H1 (cell line): ENCODE results near the gene SLC9A4. TPM values are rescaled to one million over a fixed set of nuclear protein-coding genes. Genes with fewer than 3 reads are reported as not detected.

Experiments used
- CTCF ChIA-PET: fragments of 300-600 bp; sonication (Branson Sonifier 250); formaldehyde crosslinking; loops from one replicate; lab custom pipeline; 2021; ENCODE audit not compliant: partially characterized antibody; lab: Charles Lee
- POLR2A ChIA-PET: fragments of 300-600 bp; sonication (Branson Sonifier 250); formaldehyde crosslinking; loops from one replicate; lab custom pipeline; 2021; ENCODE audit warnings: inconsistent platforms; ENCODE audit not compliant: partially characterized antibody; lab: Charles Lee
- DNase-seq, 2 experiments: peaks; one replicate each; pipeline versions ENCODE4 v3.0.0 to v3.0.0-alpha.2; 2010 to 2022; ENCODE audit warnings: low spot score in 2 of 2, low read depth in 1 of 2, mixed read lengths in 1 of 2
- FAIRE-seq: peaks from 2 replicates; lab custom pipeline; 2011; peaks lifted over from hg19 to GRCh38; lab: Jason Lieb, UNC
- H2AFZ ChIP-seq: 2 replicates; pipeline ENCODE4 v1.8.1; 2012; ENCODE audit warnings: low read length, inconsistent platforms
- H2AK5ac ChIP-seq: 2 replicates; pipeline ENCODE4 v1.6.1; 2013; ENCODE audit warnings: low read depth, low read length
- H2BK120ac ChIP-seq: replicated peaks from 2 replicates; pipeline ENCODE3; 2013; ENCODE audit warnings: low read depth, low read length, inconsistent platforms
- H2BK12ac ChIP-seq: 2 replicates; pipeline ENCODE4 v1.6.1; 2013; ENCODE audit warnings: low read depth, low read length
- H2BK15ac ChIP-seq: 2 replicates; pipeline ENCODE4 v1.6.1; 2013; ENCODE audit warnings: low read length
- H2BK20ac ChIP-seq: 2 replicates; pipeline ENCODE4 v1.6.1; 2013; ENCODE audit warnings: low read length
- H2BK5ac ChIP-seq: 2 replicates; pipeline ENCODE4 v1.6.1; 2013; ENCODE audit warnings: low read depth, low read length
- H3K14ac ChIP-seq: 2 replicates; pipeline ENCODE4 v1.6.1; 2013; ENCODE audit warnings: inconsistent platforms; ENCODE audit not compliant: insufficient read length
- H3K18ac ChIP-seq: 2 replicates; pipeline ENCODE4 v1.6.1; 2013; ENCODE audit warnings: low read length; ENCODE audit errors: extremely low read depth
- H3K23ac ChIP-seq: 2 replicates; pipeline ENCODE4 v1.6.1; 2013; ENCODE audit warnings: inconsistent platforms; ENCODE audit not compliant: insufficient read length
- H3K23me2 ChIP-seq: 2 replicates; pipeline ENCODE4 v1.6.1; 2013; ENCODE audit warnings: low read depth, low read length
- H3K27ac ChIP-seq: 2 replicates; pipeline ENCODE4 v1.6.1; 2011; ENCODE audit warnings: low read depth, low read length, inconsistent platforms
- H3K27me3 ChIP-seq, 4 experiments: replicated peaks in 1 of 4; 1 replicate in 1 of 4; 2 replicates in 3 of 4; pipeline versions ENCODE4 v1.6.1 to v1.8.1; 2011 to 2013; ENCODE audit warnings: low read length in 3 of 4, mild to moderate bottlenecking in 3 of 4, inconsistent platforms in 2 of 4, mixed read lengths in 2 of 4, moderate library complexity in 1 of 4; ENCODE audit not compliant: control insufficient read depth in 3 of 4, insufficient read depth in 3 of 4; ENCODE audit errors: extremely low read depth in 1 of 4
- H3K36me3 ChIP-seq, 4 experiments: 2 replicates each; pipeline versions ENCODE4 v1.6.1 to v1.8.1; 2011 to 2013; ENCODE audit warnings: mild to moderate bottlenecking in 4 of 4, low read length in 3 of 4, moderate library complexity in 2 of 4, control low read depth in 1 of 4, inconsistent platforms in 1 of 4; ENCODE audit not compliant: insufficient read depth in 4 of 4, control insufficient read depth in 2 of 4
- H3K4ac ChIP-seq: replicated peaks from 2 replicates; pipeline ENCODE3; 2013; ENCODE audit warnings: low read length, low read depth, mixed read lengths, inconsistent platforms; ENCODE audit not compliant: insufficient read length
- H3K4me1 ChIP-seq, 4 experiments: replicated peaks in 1 of 4; 1 replicate in 1 of 4; 2 replicates in 3 of 4; pipeline versions ENCODE4 v1.6.1 to v1.8.1; 2011 to 2013; ENCODE audit warnings: low read length in 3 of 4, inconsistent platforms in 2 of 4, mixed read lengths in 1 of 4; ENCODE audit not compliant: insufficient read depth in 4 of 4, control insufficient read depth in 3 of 4
- H3K4me2 ChIP-seq, 2 experiments: 2 replicates each; pipeline versions ENCODE4 v1.6.1 to v1.8.1; 2011 to 2013; ENCODE audit warnings: low read depth in 2 of 2, low read length in 2 of 2, control low read depth in 1 of 2, inconsistent platforms in 1 of 2, mild to moderate bottlenecking in 1 of 2; ENCODE audit not compliant: insufficient read depth in 1 of 2
- H3K4me3 ChIP-seq, 4 experiments: fragments of 200-600, 300-600 bp in 1 of 4; sonication (generic), shearing (Covaris generic), sonication (Bioruptor Twin) in 1 of 4; 2 replicates each; pipeline versions ENCODE4 v1.5.1 to v1.8.1; 2011 to 2016; ENCODE audit warnings: low read length in 4 of 4, low read depth in 3 of 4, control low read depth in 2 of 4, inconsistent platforms in 2 of 4, mild to moderate bottlenecking in 2 of 4, mixed read lengths in 1 of 4, moderate library complexity in 1 of 4; ENCODE audit not compliant: insufficient read depth in 2 of 4; ENCODE audit errors: extremely low read depth in 1 of 4
- H3K56ac ChIP-seq: replicated peaks from 2 replicates; pipeline ENCODE3; 2013; ENCODE audit warnings: low read depth, mild to moderate bottlenecking, mixed read lengths, low read length, inconsistent platforms; ENCODE audit not compliant: insufficient read length
- H3K79me1 ChIP-seq: 2 replicates; pipeline ENCODE4 v1.6.1; 2013; ENCODE audit warnings: low read depth, low read length, control low read depth
- H3K79me2 ChIP-seq, 2 experiments: 2 replicates each; pipeline versions ENCODE4 v1.6.1 to v1.8.1; 2012 to 2013; ENCODE audit warnings: low read length in 2 of 2, mild to moderate bottlenecking in 2 of 2, inconsistent platforms in 1 of 2; ENCODE audit not compliant: insufficient read depth in 2 of 2, control insufficient read depth in 1 of 2
- H3K9ac ChIP-seq, 4 experiments: replicated peaks in 1 of 4; 1 replicate in 1 of 4; 2 replicates in 3 of 4; pipeline versions ENCODE4 v1.6.1 to v1.8.1; 2011 to 2013; ENCODE audit warnings: low read depth in 3 of 4, low read length in 3 of 4, control low read depth in 2 of 4, mild to moderate bottlenecking in 2 of 4, moderate library complexity in 2 of 4, inconsistent platforms in 1 of 4; ENCODE audit errors: extremely low read depth in 1 of 4
- H3K9me3 ChIP-seq, 2 experiments: 2 replicates each; pipeline versions ENCODE4 v1.6.1 to v1.8.1; 2012 to 2013; ENCODE audit warnings: mild to moderate bottlenecking in 2 of 2, moderate library complexity in 2 of 2, control low read depth in 1 of 2, inconsistent platforms in 1 of 2, low read depth in 1 of 2, low read length in 1 of 2, mixed read lengths in 1 of 2; ENCODE audit not compliant: insufficient read depth in 2 of 2
- H4K20me1 ChIP-seq, 2 experiments: replicated peaks in 1 of 2; 2 replicates each; pipeline versions ENCODE3 to v1.8.1; 2011 to 2013; ENCODE audit warnings: inconsistent platforms in 2 of 2, low read length in 2 of 2, mild to moderate bottlenecking in 1 of 2; ENCODE audit not compliant: insufficient read depth in 2 of 2, control insufficient read depth in 1 of 2
- H4K5ac ChIP-seq: 2 replicates; pipeline ENCODE4 v1.6.1; 2013; ENCODE audit warnings: low read length, low read depth, mixed read lengths, inconsistent platforms; ENCODE audit not compliant: insufficient read length
- H4K8ac ChIP-seq: 2 replicates; pipeline ENCODE4 v1.8.0; 2013; ENCODE audit warnings: mild to moderate bottlenecking, moderate library complexity, low read length, inconsistent platforms; ENCODE audit not compliant: insufficient read depth; ENCODE audit errors: extremely low read depth
- H4K91ac ChIP-seq: replicated peaks from 2 replicates; pipeline ENCODE3; 2013; ENCODE audit warnings: low read length, mixed read lengths, inconsistent platforms; ENCODE audit not compliant: insufficient read length
- ASH2L ChIP-seq: fragments of 200-600, 300-600 bp; sonication (generic); IDR thresholded peaks from one replicate; pipeline ENCODE4 v1.7.1; 2017; ENCODE audit warnings: low read length
- CTCF ChIP-seq, 3 experiments: IDR thresholded peaks; 1 replicate in 2 of 3; 2 replicates in 1 of 3; pipeline versions ENCODE4 v1.5.1 to v1.6.1; 2011; ENCODE audit warnings: low read length in 3 of 3, mild to moderate bottlenecking in 3 of 3, inconsistent platforms in 2 of 3, low read depth in 1 of 3, moderate library complexity in 1 of 3; ENCODE audit not compliant: insufficient read depth in 1 of 3; ENCODE audit errors: control extremely low read depth in 1 of 3
- PHF8 ChIP-seq: fragments of 200-600 bp; sonication (generic); conservative IDR thresholded peaks from 2 replicates; pipeline ENCODE4 v1.7.1; 2012; ENCODE audit warnings: low read depth, mild to moderate bottlenecking, inconsistent platforms, low read length, moderate library complexity
- RAD21 ChIP-seq, 2 experiments: IDR thresholded peaks in 1 of 2; conservative IDR thresholded peaks in 1 of 2; 2 replicates each; pipeline ENCODE4 v1.6.1; 2011; ENCODE audit warnings: low read depth in 2 of 2, low read length in 2 of 2, improper control_type of control experiment in 1 of 2, inconsistent platforms in 1 of 2, mild to moderate bottlenecking in 1 of 2, moderate library complexity in 1 of 2
- RNF2 ChIP-seq: fragments of 200-900, 300-1000 bp; sonication (generic); IDR thresholded peaks from 2 replicates; pipeline ENCODE4 v1.7.1; 2016; ENCODE audit warnings: borderline replicate concordance, low read depth, mild to moderate bottlenecking, antibody characterized with exemption, low read length; ENCODE audit not compliant: poor library complexity, severe bottlenecking; ENCODE audit errors: missing control alignments
- WGBS, 2 experiments: shearing (Covaris generic) in 1 of 2; methylation state at CpG; one replicate each; pipeline versions ENCODE4 v1.1.6 to v1.1.7; 2013 to 2015; ENCODE audit warnings: low lambda C conversion rate in 2 of 2, mixed read lengths in 2 of 2, inconsistent platforms in 1 of 2, low coverage in 1 of 2, missing lambda C conversion rate in 1 of 2; ENCODE audit not compliant: insufficient replicate concordance in 2 of 2, insufficient coverage in 1 of 2, insufficient read length in 1 of 2; ENCODE audit errors: extremely low coverage in 1 of 2, missing lambda C conversion rate in 1 of 2; 5-methylcytosine and 5-hydroxymethylcytosine counted together
- polyA plus RNA-seq, 7 experiments: library from polyadenylated mRNA; depleted of rRNA in 3 of 7; stranded (reverse) in 5 of 7; unstranded in 2 of 7; fragments of >200 nt in 5 of 7; fragments of 200-250 nt in 2 of 7; gene quantifications; 1 replicate in 5 of 7; 2 replicates in 1 of 7; 4 replicates in 1 of 7; pipeline versions ENCODE4 v1.2.1 to v1.2.3, GENCODE V29; 2011 to 2013; ENCODE audit warnings: missing spikeins in 2 of 7, mixed read lengths in 2 of 7
- total RNA-seq: library from RNA; stranded (reverse); fragmentation: NEBNext Ultra II Directional; extraction: Animal tissue kit (Norgen Biotek cat#: 25700); gene quantifications from 2 replicates; pipeline ENCODE4 v1.2.1, GENCODE V29; 2021

SLC9A4 gene
- total and polyA plus RNA-seq, 2 of the 8 experiments (the other 6 are each of a cell fraction or from before 2014, with no cell fraction given) = not detected

- no peaks in the 10 kb centered on the region for H3K27me3 ChIP-seq
- H3K4me3 ChIP-seq = no peak overlapping the region
- no peak overlapping the region for H2BK15ac ChIP-seq
- H4K5ac ChIP-seq = no peak overlapping the region
- H4K20me1 ChIP-seq = no peaks in the 10 kb centered on the region
- no peak overlapping the region for H3K23ac ChIP-seq
- H3K4ac ChIP-seq = no peak overlapping the region
- no peak overlapping the region for H2BK12ac ChIP-seq
- no peaks in the 10 kb centered on the region for H3K9me3 ChIP-seq
- 60% methylated on average over 2 of the region's 2 CpGs; no CpG with 5 or more reads in 1 of the 2 experiments for WGBS, 2 experiments
- no peaks in the 10 kb centered on the region for H3K23me2 ChIP-seq
- no peak overlapping the region for H2BK20ac ChIP-seq
- no peak for FAIRE-seq
- no peak overlapping the region for H4K91ac ChIP-seq
- H3K56ac ChIP-seq = no peak overlapping the region
- H2AK5ac ChIP-seq = no peak overlapping the region
- H3K79me2 ChIP-seq = no peaks in the 10 kb centered on the region
- no peak overlapping the region for H3K27ac ChIP-seq
- POLR2A ChIA-PET = no interaction called here
- no peak overlapping the region for H3K9ac ChIP-seq
- no peaks in the 10 kb centered on the region for H3K79me1 ChIP-seq
- TF ChIP-seq CTCF (IDR thresholded peaks at IDR 0.05; ENCODE audit: control extremely low read depth in 1 of 3, insufficient read depth in 1 of 3, low read depth in 1 of 3, low read length in 3 of 3) (peak in 2 of 3 experiments; percentile 2 to 42; a peak in 2 of 4 replicates), RNF2 (no peak), RAD21 (IDR thresholded peaks at IDR 0.05 in 1 of 2, conservative IDR thresholded peaks at IDR 0.05 in 1 of 2; ENCODE audit: low read depth in 2 of 2, low read length in 2 of 2) (peak; percentile 49 to 63; a peak in 3 of 4 replicates), ASH2L (no peak), PHF8 (no peak)
- TF ChIP-seq, all 59 proteins: peak for 2
- no peak overlapping the region for H3K4me2 ChIP-seq
- no peak overlapping the region for H2BK5ac ChIP-seq
- no peak overlapping the region for H3K14ac ChIP-seq
- no peak overlapping the region for H4K8ac ChIP-seq
- H2AFZ ChIP-seq = no peak overlapping the region
- H3K36me3 ChIP-seq = no peaks in the 10 kb centered on the region
- CTCF ChIA-PET = interaction anchor here (0.6 to 3.5 kb wide), 21 partner anchors 8 to 568 kb away, joined by 3 to 11 read pairs (median 4); partner anchors contain the start of gene SLC9A4
- H2BK120ac ChIP-seq = no peak overlapping the region
- no peak overlapping the region for H3K18ac ChIP-seq
- H3K4me1 ChIP-seq = no peaks in the 10 kb centered on the region
- no peak for DNase-seq
Measured at GRCh38 chr2:102451968-102452367, 21.1 kb upstream of the SLC9A4 start.
